Gastroesophageal sphincter (tissue), 3 donors: ENCODE data around the gene TMC1.

Experiments
- CTCF ChIP-seq, 4 experiments: fragments of 200-600 bp in 2 of 4; fragments of 450-650 bp in 2 of 4; sonication (generic) in 1 of 4; IDR thresholded peaks; one replicate each; pipeline ENCODE4 v1.5.1; 2017 to 2019; ENCODE audit warnings: antibody characterized with exemption in 4 of 4, mild to moderate bottlenecking in 2 of 4, moderate library complexity in 2 of 4
- EP300 ChIP-seq: sonication (generic); formaldehyde crosslinking; IDR thresholded peaks from one replicate; pipeline ENCODE4 v1.6.1; 2017; ENCODE audit warnings: antibody characterized with exemption, mild to moderate bottlenecking
- POLR2A ChIP-seq, 2 donors: fragments of 450-650 bp; IDR thresholded peaks; one replicate each; pipeline ENCODE4 v1.6.1; 2017; ENCODE audit warnings: antibody characterized with exemption in 2 of 2, mild to moderate bottlenecking in 2 of 2, moderate library complexity in 1 of 2
- POLR2AphosphoS5 ChIP-seq: sonication (generic); formaldehyde crosslinking; IDR thresholded peaks from one replicate; pipeline ENCODE4 v1.6.1; 2017; ENCODE audit warnings: antibody characterized with exemption

- TF ChIP-seq EP300 (no peak), CTCF (IDR thresholded peaks at IDR 0.05) (no peak), POLR2A (IDR thresholded peaks at IDR 0.05) (no peak), POLR2AphosphoS5 (no peak)
Measured at GRCh38 chr9:72791436-72791835, 270.0 kb downstream of the TMC1 start.
